Retinal pigment epithelial cell (primary cell): ENCODE measurements around the gene ESD.
A peak's percentile ranks its signal among the peaks of the same experiment; 100 is the strongest.

Source experiments
- DNase-seq: peaks from one replicate; pipeline ENCODE4 v3.0.0-alpha.2; 2010; ENCODE audit warnings: low read depth
- H3K4me3 ChIP-seq: 2 replicates; pipeline ENCODE4 v1.5.1; 2011; ENCODE audit warnings: mild to moderate bottlenecking, low read length, control low read depth, moderate library complexity
- TF ChIP-seq, protein P1 (sequence below): conservative IDR thresholded peaks from 2 replicates; pipeline ENCODE4 v1.5.1; 2011; ENCODE audit warnings: low read depth, low read length, control low read depth, inconsistent platforms

Gene ESD, protein sequence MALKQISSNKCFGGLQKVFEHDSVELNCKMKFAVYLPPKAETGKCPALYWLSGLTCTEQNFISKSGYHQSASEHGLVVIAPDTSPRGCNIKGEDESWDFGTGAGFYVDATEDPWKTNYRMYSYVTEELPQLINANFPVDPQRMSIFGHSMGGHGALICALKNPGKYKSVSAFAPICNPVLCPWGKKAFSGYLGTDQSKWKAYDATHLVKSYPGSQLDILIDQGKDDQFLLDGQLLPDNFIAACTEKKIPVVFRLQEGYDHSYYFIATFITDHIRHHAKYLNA

DNA sequence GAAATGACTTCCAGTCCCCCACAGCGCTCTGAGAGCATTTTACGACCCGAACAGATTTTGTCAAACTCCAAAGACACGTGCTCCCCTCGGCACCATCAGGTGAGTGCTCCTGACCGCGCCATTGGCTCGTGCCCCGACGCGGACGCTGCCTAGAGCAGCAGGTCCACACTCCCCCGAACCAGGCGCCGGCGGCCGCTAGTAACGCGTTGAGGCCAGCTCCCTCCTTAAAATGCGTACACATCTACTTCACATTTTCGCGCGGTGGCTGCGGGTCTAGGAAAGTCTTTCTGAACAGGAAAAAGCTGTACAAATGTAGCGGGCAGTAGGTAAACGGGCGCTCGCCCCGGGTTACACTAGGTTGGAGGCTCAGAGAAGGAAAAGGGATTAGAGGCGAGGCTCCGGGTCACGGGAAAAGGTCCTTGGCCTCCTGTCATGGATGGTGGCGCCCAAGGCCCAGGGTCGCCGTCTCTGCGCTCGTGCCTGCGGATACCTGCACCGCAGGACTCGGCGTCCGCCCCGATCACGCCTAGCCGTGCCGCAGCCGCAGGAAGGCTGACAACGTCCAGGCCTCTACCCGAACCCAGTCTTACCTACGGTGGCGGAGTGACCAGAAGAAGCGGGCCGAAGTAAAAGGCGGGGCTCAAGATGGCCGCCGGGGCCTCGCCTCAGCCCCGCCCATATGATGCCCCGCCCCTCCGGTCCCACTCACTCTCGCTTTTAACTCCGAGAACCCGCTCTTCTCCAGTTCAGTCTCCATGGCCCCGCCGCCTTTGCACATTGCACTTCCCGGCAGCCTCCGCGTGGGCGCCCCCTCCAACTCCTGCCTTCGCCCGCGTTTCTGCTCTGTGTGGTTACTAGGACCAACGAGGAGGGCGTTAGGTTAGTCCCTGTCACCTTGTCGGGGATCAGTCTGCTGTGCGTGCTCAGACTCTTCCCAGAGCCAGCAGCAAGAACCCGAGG lies at the start of gene ESD:
Gene ESD (minus strand): TSS at position 647 of the 960 bp plus-strand sequence. CDS start 5,748 bp downstream, outside the sequence.
- peak within 1 kb of the TSS; percentile 82 for H3K4me3 ChIP-seq
- DNase-seq = peak; percentile 63
- TF ChIP-seq, protein P1, sequence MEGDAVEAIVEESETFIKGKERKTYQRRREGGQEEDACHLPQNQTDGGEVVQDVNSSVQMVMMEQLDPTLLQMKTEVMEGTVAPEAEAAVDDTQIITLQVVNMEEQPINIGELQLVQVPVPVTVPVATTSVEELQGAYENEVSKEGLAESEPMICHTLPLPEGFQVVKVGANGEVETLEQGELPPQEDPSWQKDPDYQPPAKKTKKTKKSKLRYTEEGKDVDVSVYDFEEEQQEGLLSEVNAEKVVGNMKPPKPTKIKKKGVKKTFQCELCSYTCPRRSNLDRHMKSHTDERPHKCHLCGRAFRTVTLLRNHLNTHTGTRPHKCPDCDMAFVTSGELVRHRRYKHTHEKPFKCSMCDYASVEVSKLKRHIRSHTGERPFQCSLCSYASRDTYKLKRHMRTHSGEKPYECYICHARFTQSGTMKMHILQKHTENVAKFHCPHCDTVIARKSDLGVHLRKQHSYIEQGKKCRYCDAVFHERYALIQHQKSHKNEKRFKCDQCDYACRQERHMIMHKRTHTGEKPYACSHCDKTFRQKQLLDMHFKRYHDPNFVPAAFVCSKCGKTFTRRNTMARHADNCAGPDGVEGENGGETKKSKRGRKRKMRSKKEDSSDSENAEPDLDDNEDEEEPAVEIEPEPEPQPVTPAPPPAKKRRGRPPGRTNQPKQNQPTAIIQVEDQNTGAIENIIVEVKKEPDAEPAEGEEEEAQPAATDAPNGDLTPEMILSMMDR = no peak

DNA sequence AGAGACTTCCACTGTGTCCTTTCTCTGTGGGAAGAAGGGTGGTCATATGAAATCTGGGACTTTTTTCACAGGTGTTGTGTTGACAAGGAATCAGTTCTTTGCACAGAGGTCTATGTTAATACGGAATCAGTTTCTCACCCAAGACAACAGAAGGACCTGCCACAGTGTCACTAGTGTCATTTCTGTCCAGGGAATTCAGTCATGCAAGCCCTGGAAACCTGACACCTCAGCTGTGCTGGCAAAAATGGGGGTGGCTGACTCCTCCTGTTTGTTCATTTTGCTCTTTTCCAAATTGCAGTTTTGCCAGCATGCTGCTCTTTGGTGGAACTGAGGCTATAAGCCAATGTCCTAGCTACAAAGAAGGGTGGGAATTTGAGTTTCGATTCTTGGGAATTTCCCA lies 49.8 kb upstream of the ESD start:
- H3K4me3 ChIP-seq = no peak overlapping the region
- TF ChIP-seq, protein P1 = no peak
- DNase-seq = no peak

DNA sequence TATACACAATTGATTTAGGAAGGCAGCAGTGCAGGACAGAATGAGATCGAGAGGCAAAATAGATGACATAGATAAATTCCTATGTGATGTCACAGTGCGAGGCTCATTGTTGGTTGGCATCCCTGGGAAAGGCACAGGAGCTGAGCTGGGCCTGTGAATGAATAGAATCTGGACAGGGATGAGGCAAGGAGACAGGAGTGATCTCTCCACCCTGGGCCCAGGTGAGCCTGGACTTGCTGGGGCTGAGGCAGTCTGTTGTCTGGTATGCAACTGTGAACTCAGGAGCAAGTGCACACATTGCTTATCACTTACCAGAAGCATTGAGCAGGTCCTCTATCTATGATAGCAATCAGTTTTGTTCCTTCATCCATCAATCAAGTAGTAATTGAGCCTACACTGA lies 48.2 kb upstream of the ESD start:
- no peak for DNase-seq
- TF ChIP-seq, protein P1 = no peak

DNA sequence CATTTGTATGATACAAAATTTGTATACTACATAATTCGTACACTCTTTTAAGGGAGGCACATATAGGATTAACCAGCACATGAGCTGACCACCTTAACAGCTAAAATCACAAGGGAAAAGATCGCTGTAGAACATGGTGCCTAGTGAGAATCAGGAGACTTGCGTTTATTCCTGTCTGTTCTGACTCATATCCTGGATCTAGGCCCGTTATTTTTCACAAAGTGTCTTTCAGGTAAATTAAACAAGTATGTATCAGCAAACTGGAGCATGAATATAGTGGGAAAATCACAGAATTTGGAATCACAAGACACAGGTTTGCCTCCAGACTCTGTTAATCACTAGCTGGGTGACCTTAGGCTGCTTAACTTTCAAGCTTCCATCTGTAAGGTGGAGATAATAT lies 47.5 kb upstream of the ESD start:
- TF ChIP-seq, protein P1 = no peak
- no peak overlapping the region for H3K4me3 ChIP-seq
- DNase-seq = peak; percentile 91

More for the DNA sequence above, 48.2 kb upstream of the ESD start:
- H3K4me3 ChIP-seq = no peak overlapping the region

DNA sequence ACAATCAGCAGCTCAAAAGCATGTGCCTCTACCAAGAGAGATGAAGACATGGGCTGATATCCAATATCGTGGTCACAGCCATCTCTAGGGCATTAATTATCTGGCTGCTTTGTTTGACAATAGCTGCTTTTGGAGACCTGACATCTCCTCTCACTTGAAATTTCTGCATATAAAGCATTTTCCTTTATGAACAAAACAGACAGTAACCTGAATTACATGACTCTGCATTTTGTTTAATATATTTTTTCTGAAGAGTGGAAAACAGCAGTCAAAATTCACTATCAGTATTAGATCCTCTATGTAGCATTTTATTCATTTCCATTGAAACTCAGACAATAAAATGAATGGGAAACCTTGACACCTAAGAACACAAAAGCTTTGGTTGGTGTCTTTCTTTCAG lies 42.4 kb upstream of the ESD start:
- no peak for DNase-seq
- TF ChIP-seq, protein P1 = no peak
- no peak overlapping the region for H3K4me3 ChIP-seq

DNA sequence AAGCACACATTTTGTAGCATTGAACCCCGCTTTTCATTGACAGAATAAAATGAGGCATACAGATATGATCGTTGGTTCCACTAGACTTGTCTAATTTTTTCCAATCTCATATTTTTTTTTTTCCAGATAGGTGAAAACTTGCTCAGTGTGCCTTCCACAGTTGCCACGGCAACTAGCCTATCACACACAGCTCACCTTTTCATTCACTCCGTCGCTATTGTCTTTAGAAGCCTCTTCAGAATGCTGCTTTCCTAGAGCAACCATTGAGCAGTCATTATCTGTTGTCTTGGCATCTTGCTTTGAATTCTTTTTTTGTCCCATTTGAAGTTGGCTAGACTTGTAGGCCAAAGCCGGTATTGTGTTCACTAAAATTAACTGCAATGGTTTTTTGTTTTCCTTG lies 37.7 kb upstream of the ESD start:
- no peak overlapping the region for H3K4me3 ChIP-seq
- DNase-seq = no peak
- TF ChIP-seq, protein P1 = no peak
